Esophagus squamous epithelium (tissue), 5 donors: Measurements from ENCODE around the gene DLG2. TPM values are rescaled to one million over a fixed set of nuclear protein-coding genes. Genes with fewer than 3 reads are reported as not detected.

Source experiments
- DNase-seq: peaks from one replicate; lab custom pipeline; 2025; lab: John Stamatoyannopoulos, UW
- H3K27ac ChIP-seq, 4 donors: fragments of 200-600 bp; sonication (generic); one replicate each; pipeline ENCODE4 v1.5.1; 2016 to 2019; ENCODE audit warnings: mild to moderate bottlenecking in 1 of 4
- H3K27me3 ChIP-seq, 4 donors: fragments of 200-600 bp; sonication (generic); 1 replicate in 3 of 4; 2 replicates in 1 of 4; pipeline versions ENCODE4 v1.5.1 to v1.6.0; 2017 to 2021; ENCODE audit warnings: antibody characterized with exemption in 1 of 4
- H3K36me3 ChIP-seq, 3 donors: fragments of 200-600 bp; sonication (generic); one replicate each; pipeline ENCODE4 v1.5.1; 2016 to 2019
- H3K4me1 ChIP-seq, 3 donors: fragments of 200-600 bp; sonication (generic); one replicate each; pipeline ENCODE4 v1.5.1; 2017 to 2019
- H3K4me3 ChIP-seq, 4 donors: fragments of 200-600 bp; sonication (generic); 1 replicate in 3 of 4; 2 replicates in 1 of 4; pipeline ENCODE4 v1.5.1; 2016 to 2019; ENCODE audit warnings: mild to moderate bottlenecking in 2 of 4, moderate library complexity in 1 of 4
- H3K9me3 ChIP-seq, 3 donors: fragments of 200-600 bp; sonication (generic); one replicate each; pipeline ENCODE4 v1.5.1; 2016 to 2019
- POLR2A ChIP-seq, 4 donors: fragments of 450-650 bp; IDR thresholded peaks; one replicate each; pipeline ENCODE4 v1.6.1; 2017; ENCODE audit warnings: antibody characterized with exemption in 4 of 4, mild to moderate bottlenecking in 4 of 4, moderate library complexity in 3 of 4
- WGBS, 2 donors: methylation state at CpG; one replicate each; pipeline ENCODE4 v1.1.5; 2018; 5-methylcytosine and 5-hydroxymethylcytosine counted together
- intact Hi-C: fragments of 100-400 bp; cut with DNase I; formaldehyde crosslinking; loops from one replicate; pipeline ENCODE4 v1.15.0; 2022
- total RNA-seq, 4 donors: library from RNA; depleted of rRNA; stranded (reverse); fragments of >200 nt; gene quantifications; one replicate each; pipeline ENCODE4 v1.1.0, GENCODE V29; 2016
- TF ChIP-seq, protein P1 (sequence below), 6 experiments: fragments of 450-650 bp in 4 of 6; fragments of 200-600 bp in 2 of 6; sonication (generic) in 2 of 6; IDR thresholded peaks; one replicate each; pipeline ENCODE4 v1.5.1; 2016 to 2019; ENCODE audit warnings: antibody characterized with exemption in 6 of 6, mild to moderate bottlenecking in 4 of 6, moderate library complexity in 4 of 6
- donor health status: DM: yes; HTN: yes; CAD: no.

DLG2 gene
- total RNA-seq, 4 donors from 2014 or later, result 2.9 to 27.7 (median 12.6) TPM

DNA sequence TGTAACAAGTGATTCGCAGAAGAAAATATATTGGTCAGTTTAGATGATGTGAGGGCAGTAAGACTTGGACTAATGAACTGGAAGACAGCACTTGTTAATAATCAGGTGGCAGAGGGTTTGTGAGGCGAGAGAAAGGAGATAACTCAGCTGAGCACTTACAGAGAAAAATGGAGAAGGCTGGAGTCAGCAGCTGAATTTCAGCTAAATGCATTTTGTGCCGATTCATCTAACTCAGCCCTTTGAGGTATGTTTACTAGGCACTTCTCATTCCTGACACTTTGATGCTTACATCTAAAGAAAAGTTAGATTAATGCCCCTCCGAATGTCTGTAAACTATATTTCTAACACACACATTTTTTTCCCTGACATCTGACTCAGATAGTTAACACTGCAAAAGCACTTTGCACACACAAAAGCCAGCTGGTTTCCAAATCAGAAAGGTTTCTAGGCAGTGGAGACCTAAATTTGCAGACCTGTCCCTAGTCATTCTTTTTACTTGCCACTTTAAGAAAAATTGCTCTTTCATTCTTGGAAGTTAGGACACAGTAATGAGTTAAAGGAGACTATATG lies 1481.4 kb downstream of the DLG2 start:
- no peaks in the 10 kb centered on the region for H3K4me1 ChIP-seq
- H3K27me3 ChIP-seq, result no peaks in the 10 kb centered on the region
- intact Hi-C loops, result no loop called here
- no peaks in the 10 kb centered on the region for H3K36me3 ChIP-seq
- no peaks in the 10 kb centered on the region for H3K9me3 ChIP-seq
- WGBS, 2 donors, result 30 to 35% methylated on average over 4 of the region's 4 CpGs
- H3K4me3 ChIP-seq, result no peak overlapping the region
- no peak for DNase-seq
- no peak overlapping the region for H3K27ac ChIP-seq
- TF ChIP-seq, protein P1, sequence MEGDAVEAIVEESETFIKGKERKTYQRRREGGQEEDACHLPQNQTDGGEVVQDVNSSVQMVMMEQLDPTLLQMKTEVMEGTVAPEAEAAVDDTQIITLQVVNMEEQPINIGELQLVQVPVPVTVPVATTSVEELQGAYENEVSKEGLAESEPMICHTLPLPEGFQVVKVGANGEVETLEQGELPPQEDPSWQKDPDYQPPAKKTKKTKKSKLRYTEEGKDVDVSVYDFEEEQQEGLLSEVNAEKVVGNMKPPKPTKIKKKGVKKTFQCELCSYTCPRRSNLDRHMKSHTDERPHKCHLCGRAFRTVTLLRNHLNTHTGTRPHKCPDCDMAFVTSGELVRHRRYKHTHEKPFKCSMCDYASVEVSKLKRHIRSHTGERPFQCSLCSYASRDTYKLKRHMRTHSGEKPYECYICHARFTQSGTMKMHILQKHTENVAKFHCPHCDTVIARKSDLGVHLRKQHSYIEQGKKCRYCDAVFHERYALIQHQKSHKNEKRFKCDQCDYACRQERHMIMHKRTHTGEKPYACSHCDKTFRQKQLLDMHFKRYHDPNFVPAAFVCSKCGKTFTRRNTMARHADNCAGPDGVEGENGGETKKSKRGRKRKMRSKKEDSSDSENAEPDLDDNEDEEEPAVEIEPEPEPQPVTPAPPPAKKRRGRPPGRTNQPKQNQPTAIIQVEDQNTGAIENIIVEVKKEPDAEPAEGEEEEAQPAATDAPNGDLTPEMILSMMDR (IDR thresholded peaks at IDR 0.05), result no peak
- no peak for TF ChIP-seq POLR2A (IDR thresholded peaks at IDR 0.05)

DNA sequence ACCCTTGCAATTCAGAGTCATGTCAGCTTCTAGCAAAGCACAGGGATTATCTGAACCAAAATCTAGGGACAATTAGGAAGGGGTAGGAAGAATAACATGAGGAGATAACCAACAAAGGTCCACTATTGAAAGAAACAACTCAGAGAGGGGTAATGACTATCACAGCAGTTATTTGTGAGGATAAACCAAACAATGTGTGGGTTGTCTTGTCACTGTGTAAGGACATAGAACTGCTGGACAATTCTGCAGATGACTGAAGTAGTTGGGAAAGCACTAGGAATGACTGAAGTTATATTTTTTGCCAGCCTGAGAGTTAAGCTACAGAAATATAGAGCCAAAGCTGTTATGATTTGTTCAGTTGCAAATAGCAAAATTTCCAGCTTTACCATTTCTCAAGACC lies 1482.6 kb downstream of the DLG2 start:
- DNase-seq, result no peak
- Histone ChIP-seq H3K4me3 (no peak overlapping the region), H3K36me3 (no peaks in the 10 kb centered on the region), H3K27me3 (no peaks in the 10 kb centered on the region), H3K27ac (no peak overlapping the region), H3K4me1 (no peaks in the 10 kb centered on the region), H3K9me3 (no peaks in the 10 kb centered on the region)
- intact Hi-C loops, result no loop called here
- no peak for TF ChIP-seq POLR2A (IDR thresholded peaks at IDR 0.05)
- TF ChIP-seq, protein P1 (IDR thresholded peaks at IDR 0.05), result no peak

DNA sequence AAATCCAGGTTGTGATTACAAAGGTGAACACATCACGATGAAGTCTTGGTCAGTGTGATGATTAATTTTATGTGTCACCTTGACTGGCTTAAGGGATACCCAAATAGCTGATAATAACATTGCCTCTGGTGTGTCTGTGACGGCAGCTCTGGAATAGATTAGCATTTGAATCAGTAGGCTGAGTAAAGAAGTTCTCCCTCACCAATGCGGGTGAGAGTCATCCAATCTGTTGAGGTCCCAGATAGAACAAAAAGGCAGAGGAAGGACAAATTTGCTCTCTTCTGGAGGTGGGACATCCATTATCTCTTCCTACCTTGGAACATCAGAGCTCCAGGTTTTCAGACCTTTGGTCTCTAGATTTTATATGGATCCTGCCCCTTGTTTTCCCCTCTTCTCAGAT lies 1484.7 kb downstream of the DLG2 start:
- no peak overlapping the region for H3K4me3 ChIP-seq
- H3K27ac ChIP-seq, result no peak overlapping the region
- no peaks in the 10 kb centered on the region for H3K27me3 ChIP-seq
- no peaks in the 10 kb centered on the region for H3K36me3 ChIP-seq
- no peak for DNase-seq
- H3K9me3 ChIP-seq, result no peaks in the 10 kb centered on the region
- intact Hi-C loops, result no loop called here
- no peaks in the 10 kb centered on the region for H3K4me1 ChIP-seq
- TF ChIP-seq POLR2A (IDR thresholded peaks at IDR 0.05), result no peak
- TF ChIP-seq, protein P1 (IDR thresholded peaks at IDR 0.05), result no peak
- WGBS, 2 donors, result 71 to 79% methylated on average over 3 of the region's 3 CpGs

DNA sequence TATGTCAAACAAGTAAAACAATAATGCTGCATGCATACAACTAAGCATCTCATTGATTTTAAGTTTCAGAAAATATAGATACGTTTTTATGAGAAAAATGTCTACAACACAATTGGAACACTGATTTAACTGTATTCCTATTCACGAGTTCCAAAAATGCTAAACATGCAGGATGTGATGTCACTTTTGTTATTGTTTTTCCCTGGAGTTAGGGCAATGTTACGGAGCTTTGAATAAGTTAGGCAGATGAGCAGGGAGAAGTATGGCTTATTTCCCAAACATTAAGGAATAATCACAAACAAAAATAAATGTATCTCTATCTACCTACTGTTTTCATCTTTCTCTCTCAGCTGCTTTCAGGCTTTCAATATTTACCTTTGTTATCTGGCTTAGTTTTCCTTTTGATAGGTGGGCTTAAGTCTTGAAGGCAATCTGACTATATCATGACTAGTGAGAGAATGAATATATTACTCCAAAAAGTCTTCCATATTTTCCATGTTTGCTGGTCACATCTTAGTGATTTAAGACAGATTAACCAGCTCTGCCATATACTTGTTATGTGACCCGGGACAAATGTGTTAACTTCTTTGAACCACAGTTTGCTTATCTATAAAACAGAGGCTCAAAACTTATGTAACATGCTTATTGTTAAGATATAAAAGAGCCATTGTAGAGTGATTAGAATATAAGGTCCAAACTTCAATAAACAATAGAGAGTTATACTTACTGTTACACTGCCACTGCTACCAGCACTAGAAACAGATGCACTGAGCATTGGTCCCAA lies 1486.6 kb downstream of the DLG2 start:
- intact Hi-C loops, result no loop called here
- H3K36me3 ChIP-seq, result no peaks in the 10 kb centered on the region
- H3K4me1 ChIP-seq, result no peaks in the 10 kb centered on the region
- DNase-seq, result no peak
- TF ChIP-seq, protein P1 (IDR thresholded peaks at IDR 0.05), result no peak
- no peak for TF ChIP-seq POLR2A (IDR thresholded peaks at IDR 0.05)
- no peak overlapping the region for H3K27ac ChIP-seq
- no peaks in the 10 kb centered on the region for H3K9me3 ChIP-seq
- 36 to 41% methylated on average over 4 of the region's 4 CpGs for WGBS, 2 donors
- no peak overlapping the region for H3K4me3 ChIP-seq
- H3K27me3 ChIP-seq, result no peaks in the 10 kb centered on the region

DNA sequence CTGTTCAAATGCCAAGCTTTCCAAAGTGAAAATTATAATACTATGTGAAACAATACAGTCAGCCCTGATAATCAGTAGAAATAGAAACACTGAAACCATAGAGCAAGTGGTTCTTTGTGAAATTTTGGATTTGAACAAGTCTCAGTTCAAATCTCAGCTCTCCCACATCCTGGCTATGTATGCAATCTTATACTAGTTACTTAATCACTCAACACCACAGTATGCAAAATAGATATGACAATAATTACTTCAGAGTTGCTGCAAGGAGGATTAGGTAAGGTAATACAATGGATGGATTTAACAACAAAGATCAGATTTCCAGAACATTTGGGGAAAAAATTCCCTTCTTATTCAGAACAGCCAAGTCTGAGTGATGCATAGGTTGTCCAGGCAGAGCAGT lies 1489.2 kb downstream of the DLG2 start:
- no peaks in the 10 kb centered on the region for H3K36me3 ChIP-seq
- no peaks in the 10 kb centered on the region for H3K9me3 ChIP-seq
- no peaks in the 10 kb centered on the region for H3K4me1 ChIP-seq
- TF ChIP-seq, protein P1 (IDR thresholded peaks at IDR 0.05), result no peak
- TF ChIP-seq POLR2A (IDR thresholded peaks at IDR 0.05), result no peak
- DNase-seq, result no peak
- intact Hi-C loops, result no loop called here
- no peak overlapping the region for H3K27ac ChIP-seq
- H3K4me3 ChIP-seq, result no peak overlapping the region
- no peaks in the 10 kb centered on the region for H3K27me3 ChIP-seq
